ENCODE measurements around the gene BSND. TPM values are rescaled to one million over a fixed set of nuclear protein-coding genes. Genes with fewer than 3 reads are reported as not detected.

Gene BSND
- total and polyA plus RNA-seq, 9 of the 15 experiments (the other 6 are each of a cell fraction or from before 2014, with no cell fraction given) = not detected

DNA sequence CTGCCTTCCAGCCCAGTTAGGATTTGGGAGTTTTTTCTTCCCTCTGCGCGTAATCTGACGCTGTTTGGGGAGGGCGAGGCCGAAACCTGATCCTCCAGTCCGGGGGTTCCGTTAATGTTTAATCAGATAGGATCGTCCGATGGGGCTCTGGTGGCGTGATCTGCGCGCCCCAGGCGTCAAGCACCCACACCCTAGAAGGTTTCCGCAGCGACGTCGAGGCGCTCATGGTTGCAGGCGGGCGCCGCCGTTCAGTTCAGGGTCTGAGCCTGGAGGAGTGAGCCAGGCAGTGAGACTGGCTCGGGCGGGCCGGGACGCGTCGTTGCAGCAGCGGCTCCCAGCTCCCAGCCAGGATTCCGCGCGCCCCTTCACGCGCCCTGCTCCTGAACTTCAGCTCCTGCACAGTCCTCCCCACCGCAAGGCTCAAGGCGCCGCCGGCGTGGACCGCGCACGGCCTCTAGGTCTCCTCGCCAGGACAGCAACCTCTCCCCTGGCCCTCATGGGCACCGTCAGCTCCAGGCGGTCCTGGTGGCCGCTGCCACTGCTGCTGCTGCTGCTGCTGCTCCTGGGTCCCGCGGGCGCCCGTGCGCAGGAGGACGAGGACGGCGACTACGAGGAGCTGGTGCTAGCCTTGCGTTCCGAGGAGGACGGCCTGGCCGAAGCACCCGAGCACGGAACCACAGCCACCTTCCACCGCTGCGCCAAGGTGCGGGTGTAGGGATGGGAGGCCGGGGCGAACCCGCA is 40.8 kb downstream of the BSND start, which contains the start of gene PCSK9 (continued):
- TF ChIP-seq, protein P1, sequence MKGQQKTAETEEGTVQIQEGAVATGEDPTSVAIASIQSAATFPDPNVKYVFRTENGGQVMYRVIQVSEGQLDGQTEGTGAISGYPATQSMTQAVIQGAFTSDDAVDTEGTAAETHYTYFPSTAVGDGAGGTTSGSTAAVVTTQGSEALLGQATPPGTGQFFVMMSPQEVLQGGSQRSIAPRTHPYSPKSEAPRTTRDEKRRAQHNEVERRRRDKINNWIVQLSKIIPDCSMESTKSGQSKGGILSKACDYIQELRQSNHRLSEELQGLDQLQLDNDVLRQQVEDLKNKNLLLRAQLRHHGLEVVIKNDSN (CRISPR knock-in tag; IDR thresholded peaks at IDR 0.05) = no peak
- TF ChIP-seq IRF2 (CRISPR knock-in tag; IDR thresholded peaks at IDR 0.05) (no peak), POLR3A (IDR thresholded peaks at IDR 0.05; ENCODE audit: borderline replicate concordance, extremely low read depth, insufficient read depth, insufficient read length) (no peak), LEF1 (IDR thresholded peaks at IDR 0.05) (no peak), RNF2 (IDR thresholded peaks at IDR 0.05) (no peak), PTTG1 (tag; IDR thresholded peaks at IDR 0.05; ENCODE audit: low read depth) (no peak), EP400 (IDR thresholded peaks at IDR 0.05) (peak; percentile 53; the same call in 1 of the 2 replicates), DMBX1 (CRISPR knock-in tag; IDR thresholded peaks at IDR 0.05; ENCODE audit: borderline replicate concordance) (no peak), GABPB1 (CRISPR knock-in tag; IDR thresholded peaks at IDR 0.05) (peak; percentile 28; the same call in 1 of the 2 replicates), HCFC1 (IDR thresholded peaks at IDR 0.05; ENCODE audit: low read depth, low read length) (0 out of 2 replicates have a peak, but pooled peaks have one; percentile 27), ZFP1 (CRISPR knock-in tag; IDR thresholded peaks at IDR 0.05) (no peak), WHSC1 (IDR thresholded peaks at IDR 0.05; ENCODE audit: low read length) (no peak)
- TF ChIP-seq, protein P2, sequence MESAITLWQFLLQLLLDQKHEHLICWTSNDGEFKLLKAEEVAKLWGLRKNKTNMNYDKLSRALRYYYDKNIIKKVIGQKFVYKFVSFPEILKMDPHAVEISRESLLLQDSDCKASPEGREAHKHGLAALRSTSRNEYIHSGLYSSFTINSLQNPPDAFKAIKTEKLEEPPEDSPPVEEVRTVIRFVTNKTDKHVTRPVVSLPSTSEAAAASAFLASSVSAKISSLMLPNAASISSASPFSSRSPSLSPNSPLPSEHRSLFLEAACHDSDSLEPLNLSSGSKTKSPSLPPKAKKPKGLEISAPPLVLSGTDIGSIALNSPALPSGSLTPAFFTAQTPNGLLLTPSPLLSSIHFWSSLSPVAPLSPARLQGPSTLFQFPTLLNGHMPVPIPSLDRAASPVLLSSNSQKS (CRISPR knock-in tag; IDR thresholded peaks at IDR 0.05) = no peak
- TF ChIP-seq, protein P3, sequence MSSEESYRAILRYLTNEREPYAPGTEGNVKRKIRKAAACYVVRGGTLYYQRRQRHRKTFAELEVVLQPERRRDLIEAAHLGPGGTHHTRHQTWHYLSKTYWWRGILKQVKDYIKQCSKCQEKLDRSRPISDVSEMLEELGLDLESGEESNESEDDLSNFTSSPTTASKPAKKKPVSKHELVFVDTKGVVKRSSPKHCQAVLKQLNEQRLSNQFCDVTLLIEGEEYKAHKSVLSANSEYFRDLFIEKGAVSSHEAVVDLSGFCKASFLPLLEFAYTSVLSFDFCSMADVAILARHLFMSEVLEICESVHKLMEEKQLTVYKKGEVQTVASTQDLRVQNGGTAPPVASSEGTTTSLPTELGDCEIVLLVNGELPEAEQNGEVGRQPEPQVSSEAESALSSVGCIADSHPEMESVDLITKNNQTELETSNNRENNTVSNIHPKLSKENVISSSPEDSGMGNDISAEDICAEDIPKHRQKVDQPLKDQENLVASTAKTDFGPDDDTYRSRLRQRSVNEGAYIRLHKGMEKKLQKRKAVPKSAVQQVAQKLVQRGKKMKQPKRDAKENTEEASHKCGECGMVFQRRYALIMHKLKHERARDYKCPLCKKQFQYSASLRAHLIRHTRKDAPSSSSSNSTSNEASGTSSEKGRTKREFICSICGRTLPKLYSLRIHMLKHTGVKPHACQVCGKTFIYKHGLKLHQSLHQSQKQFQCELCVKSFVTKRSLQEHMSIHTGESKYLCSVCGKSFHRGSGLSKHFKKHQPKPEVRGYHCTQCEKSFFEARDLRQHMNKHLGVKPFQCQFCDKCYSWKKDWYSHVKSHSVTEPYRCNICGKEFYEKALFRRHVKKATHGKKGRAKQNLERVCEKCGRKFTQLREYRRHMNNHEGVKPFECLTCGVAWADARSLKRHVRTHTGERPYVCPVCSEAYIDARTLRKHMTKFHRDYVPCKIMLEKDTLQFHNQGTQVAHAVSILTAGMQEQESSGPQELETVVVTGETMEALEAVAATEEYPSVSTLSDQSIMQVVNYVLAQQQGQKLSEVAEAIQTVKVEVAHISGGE (CRISPR knock-in tag; IDR thresholded peaks at IDR 0.05) = 0 out of 6 replicates have a peak, but pooled peaks of 1 of the 3 experiments have one; percentile 44
- TF ChIP-seq, protein P4, sequence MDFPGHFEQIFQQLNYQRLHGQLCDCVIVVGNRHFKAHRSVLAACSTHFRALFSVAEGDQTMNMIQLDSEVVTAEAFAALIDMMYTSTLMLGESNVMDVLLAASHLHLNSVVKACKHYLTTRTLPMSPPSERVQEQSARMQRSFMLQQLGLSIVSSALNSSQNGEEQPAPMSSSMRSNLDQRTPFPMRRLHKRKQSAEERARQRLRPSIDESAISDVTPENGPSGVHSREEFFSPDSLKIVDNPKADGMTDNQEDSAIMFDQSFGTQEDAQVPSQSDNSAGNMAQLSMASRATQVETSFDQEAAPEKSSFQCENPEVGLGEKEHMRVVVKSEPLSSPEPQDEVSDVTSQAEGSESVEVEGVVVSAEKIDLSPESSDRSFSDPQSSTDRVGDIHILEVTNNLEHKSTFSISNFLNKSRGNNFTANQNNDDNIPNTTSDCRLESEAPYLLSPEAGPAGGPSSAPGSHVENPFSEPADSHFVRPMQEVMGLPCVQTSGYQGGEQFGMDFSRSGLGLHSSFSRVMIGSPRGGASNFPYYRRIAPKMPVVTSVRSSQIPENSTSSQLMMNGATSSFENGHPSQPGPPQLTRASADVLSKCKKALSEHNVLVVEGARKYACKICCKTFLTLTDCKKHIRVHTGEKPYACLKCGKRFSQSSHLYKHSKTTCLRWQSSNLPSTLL (IDR thresholded peaks at IDR 0.05) = no peak
- TF ChIP-seq, protein P5, sequence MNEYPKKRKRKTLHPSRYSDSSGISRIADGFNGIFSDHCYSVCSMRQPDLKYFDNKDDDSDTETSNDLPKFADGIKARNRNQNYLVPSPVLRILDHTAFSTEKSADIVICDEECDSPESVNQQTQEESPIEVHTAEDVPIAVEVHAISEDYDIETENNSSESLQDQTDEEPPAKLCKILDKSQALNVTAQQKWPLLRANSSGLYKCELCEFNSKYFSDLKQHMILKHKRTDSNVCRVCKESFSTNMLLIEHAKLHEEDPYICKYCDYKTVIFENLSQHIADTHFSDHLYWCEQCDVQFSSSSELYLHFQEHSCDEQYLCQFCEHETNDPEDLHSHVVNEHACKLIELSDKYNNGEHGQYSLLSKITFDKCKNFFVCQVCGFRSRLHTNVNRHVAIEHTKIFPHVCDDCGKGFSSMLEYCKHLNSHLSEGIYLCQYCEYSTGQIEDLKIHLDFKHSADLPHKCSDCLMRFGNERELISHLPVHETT (CRISPR knock-in tag; conservative IDR thresholded peaks at IDR 0.05 in 1 of 2, IDR thresholded peaks at IDR 0.05 in 1 of 2) = no peak
- TF ChIP-seq, protein P6, sequence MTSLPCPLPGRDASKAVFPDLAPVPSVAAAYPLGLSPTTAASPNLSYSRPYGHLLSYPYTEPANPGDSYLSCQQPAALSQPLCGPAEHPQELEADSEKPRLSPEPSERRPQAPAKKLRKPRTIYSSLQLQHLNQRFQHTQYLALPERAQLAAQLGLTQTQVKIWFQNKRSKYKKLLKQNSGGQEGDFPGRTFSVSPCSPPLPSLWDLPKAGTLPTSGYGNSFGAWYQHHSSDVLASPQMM (CRISPR knock-in tag; IDR thresholded peaks at IDR 0.05) = no peak
